ENCODE data around the gene MYLK4.

DNA sequence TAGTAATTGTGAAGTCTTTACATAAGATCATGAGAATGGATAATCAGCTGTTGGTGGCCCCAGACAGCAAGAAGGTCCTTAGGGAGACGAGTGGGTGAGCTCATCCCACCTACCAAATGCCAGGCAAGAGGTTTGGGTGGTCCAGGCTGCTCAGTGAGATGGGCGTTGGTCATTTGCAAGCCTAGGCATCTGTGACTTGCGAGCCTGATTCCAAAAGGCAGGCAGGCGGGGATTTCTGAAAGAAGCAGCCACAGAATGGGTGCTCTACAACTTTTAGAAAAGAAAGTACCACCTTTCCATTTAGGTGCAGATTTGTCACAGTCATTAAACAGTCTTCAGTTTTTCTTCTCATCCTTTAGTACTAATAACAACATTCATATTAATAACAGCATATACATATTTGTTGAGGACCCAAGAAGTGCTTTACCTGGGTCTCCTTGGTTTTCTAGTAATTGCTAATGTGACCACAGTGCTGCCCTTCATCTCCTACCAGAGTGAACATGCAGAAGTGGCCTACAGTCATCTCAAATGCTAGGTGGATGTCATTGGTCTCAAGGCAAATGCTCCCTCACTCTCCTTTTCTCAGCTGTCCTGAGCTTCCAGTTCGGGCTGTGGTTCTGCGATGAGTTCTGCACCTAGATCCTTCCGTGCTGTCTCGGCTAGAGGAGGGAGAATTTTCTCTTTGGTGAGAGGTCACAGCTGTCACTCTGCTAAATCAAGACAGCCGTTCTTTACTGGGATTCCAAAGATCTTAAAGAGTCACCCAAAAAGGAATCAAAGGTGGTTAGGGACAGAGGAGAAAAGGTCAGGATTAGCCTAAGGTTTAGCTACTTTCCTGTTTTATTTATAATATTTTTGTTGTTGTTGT lies 17.2 kb upstream of the MYLK4 start:
- TF ChIP-seq, protein P1, sequence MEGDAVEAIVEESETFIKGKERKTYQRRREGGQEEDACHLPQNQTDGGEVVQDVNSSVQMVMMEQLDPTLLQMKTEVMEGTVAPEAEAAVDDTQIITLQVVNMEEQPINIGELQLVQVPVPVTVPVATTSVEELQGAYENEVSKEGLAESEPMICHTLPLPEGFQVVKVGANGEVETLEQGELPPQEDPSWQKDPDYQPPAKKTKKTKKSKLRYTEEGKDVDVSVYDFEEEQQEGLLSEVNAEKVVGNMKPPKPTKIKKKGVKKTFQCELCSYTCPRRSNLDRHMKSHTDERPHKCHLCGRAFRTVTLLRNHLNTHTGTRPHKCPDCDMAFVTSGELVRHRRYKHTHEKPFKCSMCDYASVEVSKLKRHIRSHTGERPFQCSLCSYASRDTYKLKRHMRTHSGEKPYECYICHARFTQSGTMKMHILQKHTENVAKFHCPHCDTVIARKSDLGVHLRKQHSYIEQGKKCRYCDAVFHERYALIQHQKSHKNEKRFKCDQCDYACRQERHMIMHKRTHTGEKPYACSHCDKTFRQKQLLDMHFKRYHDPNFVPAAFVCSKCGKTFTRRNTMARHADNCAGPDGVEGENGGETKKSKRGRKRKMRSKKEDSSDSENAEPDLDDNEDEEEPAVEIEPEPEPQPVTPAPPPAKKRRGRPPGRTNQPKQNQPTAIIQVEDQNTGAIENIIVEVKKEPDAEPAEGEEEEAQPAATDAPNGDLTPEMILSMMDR (IDR thresholded peaks at IDR 0.05; ENCODE audit: extremely low read depth in 1 of 2, insufficient read depth in 1 of 2, low read depth in 1 of 2, low read length in 2 of 2) = no peak
- TF ChIP-seq POLR2A (IDR thresholded peaks at IDR 0.05; ENCODE audit: low read depth, low read length) (no peak), MAX (IDR thresholded peaks at IDR 0.05; ENCODE audit: insufficient read depth, insufficient read length) (no peak), MYC (IDR thresholded peaks at IDR 0.05; ENCODE audit: low read depth, low read length) (no peak), POLR2AphosphoS5 (IDR thresholded peaks at IDR 0.05; ENCODE audit: insufficient read depth, low read depth, low read length) (no peak), EZH2 (IDR thresholded peaks at IDR 0.05; ENCODE audit: borderline replicate concordance, low read depth, low read length, severe bottlenecking) (no peak)
